Fibroblast of mammary gland (primary cell): Measurements from ENCODE around the gene CES3.

Experiments
- DNase-seq: peaks from one replicate; pipeline ENCODE4 v3.0.0-alpha.2; 2010; ENCODE audit warnings: low read depth
- H3K4me3 ChIP-seq: 2 replicates; pipeline ENCODE4 v1.5.1; 2011; ENCODE audit warnings: low read depth, mild to moderate bottlenecking, low read length, moderate library complexity; ENCODE audit not compliant: control insufficient read depth
- CTCF ChIP-seq: conservative IDR thresholded peaks from 2 replicates; pipeline ENCODE4 v1.5.1; 2011; ENCODE audit warnings: low read depth, low read length, inconsistent platforms; ENCODE audit not compliant: control insufficient read depth, insufficient read depth

Gene CES3

GRCh38 chr16:66958857-66959703 is 2.0 kb upstream of the CES3 start:
- no peak for DNase-seq
- TF ChIP-seq CTCF, result no peak
- no peak overlapping the region for H3K4me3 ChIP-seq

GRCh38 chr16:66959704-66960161 is 1.3 kb upstream of the CES3 start:
- TF ChIP-seq CTCF, result no peak
- DNase-seq, result no peak
- H3K4me3 ChIP-seq, result no peak overlapping the region

- no peak overlapping the region for H3K4me3 ChIP-seq
- no peak for TF ChIP-seq CTCF
- DNase-seq, result no peak
Measured at GRCh38 chr16:66960270-66960669, 796 bp upstream of the CES3 start.

- no peak for TF ChIP-seq CTCF
- no peak for DNase-seq
- no peak overlapping the region for H3K4me3 ChIP-seq
Measured at GRCh38 chr16:66961914-66962313, 848 bp downstream of the CES3 start.

GRCh38 chr16:66964049-66964448 is 3.0 kb downstream of the CES3 start:
- DNase-seq, result no peak
- TF ChIP-seq CTCF, result no peak
- H3K4me3 ChIP-seq, result no peak overlapping the region

- DNase-seq, result no peak
- TF ChIP-seq CTCF, result no peak
Measured at GRCh38 chr16:66968847-66969246, 7.8 kb downstream of the CES3 start.

More at GRCh38 chr16:66968847-66969246, 7.8 kb downstream of the CES3 start:
- no peak overlapping the region for H3K4me3 ChIP-seq
